GM18868 (cell line): ENCODE measurements around the gene TTC9.

Experiments
- ATAC-seq: cut with Tn5 transposase; IDR thresholded peaks from one replicate; pipeline ENCODE4 v1.9.1; 2021; ENCODE audit warnings: mild to moderate bottlenecking, moderate library complexity; ENCODE audit not compliant: unreplicated experiment

The TTC9 gene

DNA sequence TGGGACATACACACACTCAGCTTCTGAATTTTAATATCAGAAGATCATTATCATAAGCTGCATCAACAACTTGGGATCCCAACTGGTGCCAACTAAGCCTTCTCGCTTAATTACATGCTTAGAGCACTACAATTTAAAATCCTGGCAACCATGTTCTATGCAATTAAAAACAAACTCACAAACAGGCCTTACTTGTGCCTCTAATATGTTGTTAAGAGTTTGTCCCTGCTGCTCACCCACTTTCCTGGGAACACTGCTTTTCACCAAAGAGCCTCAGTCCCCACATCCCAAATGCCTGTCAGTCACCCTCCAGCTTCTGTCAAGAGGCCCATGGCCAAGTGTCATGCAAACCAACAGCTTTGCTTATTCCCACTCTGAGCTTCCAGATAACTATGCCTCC lies 69.7 kb downstream of the TTC9 start:
- no peak for ATAC-seq

DNA sequence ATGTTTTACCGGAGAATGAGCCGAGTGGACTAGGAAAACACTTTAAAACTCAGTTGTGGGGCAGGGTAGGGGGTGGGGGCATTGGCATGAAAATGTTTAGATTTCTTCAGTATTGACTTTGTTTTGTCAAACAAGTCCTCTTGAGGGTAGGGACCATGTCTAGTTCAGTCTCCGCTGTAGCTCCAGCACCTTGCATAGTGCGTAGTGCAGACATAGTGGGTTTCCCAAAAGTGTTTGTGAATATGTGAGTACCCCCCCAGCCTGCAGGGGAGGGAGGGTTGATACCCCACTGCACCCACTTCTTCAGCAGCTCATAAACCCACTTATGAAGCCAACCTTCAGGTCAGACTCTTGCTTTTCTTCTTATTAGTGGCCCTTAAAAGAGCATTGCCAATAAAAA lies 71.4 kb downstream of the TTC9 start:
- ATAC-seq, result no peak

DNA sequence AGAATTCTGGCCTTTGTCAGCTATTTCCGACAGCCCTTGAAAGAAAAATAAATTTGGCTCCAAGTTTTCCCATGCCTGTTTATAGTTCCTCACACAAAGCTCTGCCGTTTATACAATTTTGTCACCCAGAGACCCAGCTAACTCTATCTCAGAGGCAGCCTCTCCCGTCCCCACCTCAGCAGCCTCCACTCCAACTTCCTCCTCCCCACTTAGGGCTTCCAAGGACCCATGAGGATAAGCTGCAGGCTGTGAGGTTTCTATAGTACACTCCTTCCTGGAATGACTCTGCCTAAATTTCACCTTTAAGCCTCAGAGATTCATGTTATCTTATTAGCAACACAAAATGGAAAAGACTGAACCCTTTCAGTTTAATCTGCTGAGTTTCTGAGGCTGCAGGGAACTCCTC lies 71.8 kb downstream of the TTC9 start:
- no peak for ATAC-seq

DNA sequence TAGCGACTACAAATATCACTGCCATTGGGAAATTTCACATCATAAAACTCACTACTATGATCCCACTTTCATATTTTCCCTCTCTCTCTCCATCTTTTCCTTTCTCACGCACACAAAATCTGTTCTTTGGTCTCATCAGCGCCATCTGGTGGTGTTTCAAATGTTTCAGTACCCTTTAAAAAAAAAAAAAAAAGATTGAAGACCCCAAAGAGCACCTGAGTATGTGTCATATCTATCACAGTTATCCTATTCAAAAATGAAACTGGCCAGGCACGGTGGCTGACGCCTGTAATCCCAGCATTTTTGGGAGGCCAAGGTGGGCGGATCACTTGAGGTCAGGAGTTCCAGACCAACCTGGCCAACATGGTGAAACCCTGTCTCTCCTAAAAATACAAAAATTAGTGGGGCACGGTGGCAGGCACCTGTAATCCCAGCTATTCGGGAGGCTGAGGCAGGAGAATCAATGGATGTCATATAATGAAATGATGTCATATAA lies 72.4 kb downstream of the TTC9 start:
- ATAC-seq, result no peak

DNA sequence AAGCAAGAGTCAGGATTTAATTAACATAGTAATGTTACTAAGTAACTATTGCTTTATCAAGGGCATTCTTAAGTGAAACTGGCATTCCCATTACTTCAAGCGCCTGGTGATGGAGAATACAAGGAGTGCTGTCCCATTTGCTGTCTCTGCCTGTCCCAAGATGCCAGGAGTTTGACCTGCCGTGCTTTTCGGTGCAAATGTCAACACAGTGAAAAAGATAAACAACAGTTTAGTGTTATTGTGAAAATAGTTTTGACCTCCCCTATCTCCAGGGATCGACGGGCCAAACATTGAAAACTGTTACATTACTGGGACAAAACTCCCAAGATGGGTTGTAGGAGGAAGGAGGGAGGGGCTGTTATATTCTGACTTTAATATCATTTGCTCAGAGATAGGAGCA lies 74.8 kb downstream of the TTC9 start:
- no peak for ATAC-seq

DNA sequence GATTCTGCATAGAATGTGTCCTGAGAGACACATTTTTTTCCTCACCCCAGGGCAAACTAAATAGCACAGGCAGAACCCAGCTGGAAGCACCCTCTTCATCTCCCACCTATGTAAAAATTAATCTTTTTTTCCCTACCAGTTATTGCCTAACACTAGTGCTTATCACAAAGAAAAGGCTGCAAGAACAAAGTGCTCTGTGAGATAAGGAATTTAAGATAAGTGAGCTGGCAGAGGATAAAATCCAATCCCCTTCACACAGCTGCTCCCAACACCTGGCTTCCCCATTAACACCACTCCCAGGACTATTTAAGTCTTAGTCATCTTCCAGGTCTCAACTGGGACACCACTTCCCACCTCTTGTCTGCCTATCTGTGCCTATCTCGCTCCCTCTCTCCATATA lies 75.2 kb downstream of the TTC9 start:
- ATAC-seq, result no peak

DNA sequence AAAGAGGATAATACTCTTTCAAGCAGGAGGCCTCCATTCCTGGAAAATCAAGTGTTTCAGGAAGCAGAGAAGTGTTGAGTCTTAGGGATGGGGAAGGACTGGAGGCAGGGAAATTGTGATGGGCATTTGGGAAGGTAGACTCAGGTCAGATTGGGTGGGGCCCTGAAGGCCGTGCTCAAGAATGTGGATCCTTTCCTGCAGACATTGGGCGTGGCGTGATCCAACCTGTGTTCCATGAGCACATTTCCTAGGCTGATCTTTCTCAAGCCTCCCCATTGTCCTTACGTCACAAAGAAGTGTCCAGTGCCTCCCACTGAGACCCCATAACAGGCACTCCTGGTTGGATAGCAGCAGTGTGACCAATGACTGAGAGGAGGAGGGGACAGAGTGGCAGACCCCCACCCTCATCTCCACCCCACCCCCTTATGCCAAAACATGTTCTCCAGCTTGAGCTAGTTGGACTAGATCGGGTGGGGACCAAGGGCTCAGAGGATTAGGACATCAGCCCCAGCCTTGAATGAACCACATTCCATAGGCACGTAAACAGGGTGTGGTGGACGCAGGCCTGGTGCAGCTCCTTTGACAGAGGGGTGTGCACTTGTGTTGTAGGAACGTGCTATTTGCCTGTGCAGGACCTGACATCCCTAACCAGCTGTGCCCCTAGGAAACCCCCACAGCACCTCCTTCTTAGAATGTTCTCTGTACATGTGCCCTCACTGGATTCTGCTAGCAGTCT lies 76.8 kb downstream of the TTC9 start:
- ATAC-seq, result no peak

DNA sequence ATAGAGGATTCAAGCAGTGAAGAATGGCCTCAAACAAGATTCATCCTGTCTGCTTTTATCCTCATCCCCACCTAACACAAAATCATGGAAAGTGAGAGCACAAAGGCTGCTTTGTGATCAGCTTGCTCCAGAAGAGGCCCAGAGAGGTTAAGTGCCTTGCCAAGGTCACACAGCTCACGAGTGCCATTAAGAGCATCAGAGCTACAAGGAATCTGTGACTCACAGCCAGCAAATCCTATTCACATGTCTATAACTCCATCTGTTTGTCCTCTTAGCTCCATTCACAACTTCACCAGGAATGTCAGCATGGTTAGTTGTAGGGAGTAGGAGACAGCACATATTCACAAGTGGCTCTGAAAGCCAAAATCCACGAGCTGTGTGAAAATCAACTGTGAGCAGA lies 79.8 kb downstream of the TTC9 start:
- ATAC-seq, result no peak

DNA sequence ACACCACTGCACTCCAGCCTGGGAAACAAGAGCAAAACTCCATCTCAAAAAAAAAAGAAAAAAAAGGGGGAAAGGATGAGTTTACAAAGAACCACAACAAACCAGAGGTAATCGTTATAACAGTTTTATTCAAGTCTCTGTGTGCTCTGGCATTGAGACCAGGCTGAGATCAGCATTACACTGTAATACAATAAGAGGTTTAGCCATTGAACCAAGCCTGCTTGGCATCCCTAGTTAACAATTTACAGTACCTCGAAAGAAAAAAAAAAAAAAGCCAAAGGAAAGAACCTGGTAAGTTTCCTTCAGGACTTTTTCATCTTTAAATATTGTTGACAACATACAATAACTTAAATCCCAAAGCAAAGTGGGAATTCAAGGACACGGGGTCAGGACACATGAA lies 80.7 kb downstream of the TTC9 start:
- no peak for ATAC-seq

DNA sequence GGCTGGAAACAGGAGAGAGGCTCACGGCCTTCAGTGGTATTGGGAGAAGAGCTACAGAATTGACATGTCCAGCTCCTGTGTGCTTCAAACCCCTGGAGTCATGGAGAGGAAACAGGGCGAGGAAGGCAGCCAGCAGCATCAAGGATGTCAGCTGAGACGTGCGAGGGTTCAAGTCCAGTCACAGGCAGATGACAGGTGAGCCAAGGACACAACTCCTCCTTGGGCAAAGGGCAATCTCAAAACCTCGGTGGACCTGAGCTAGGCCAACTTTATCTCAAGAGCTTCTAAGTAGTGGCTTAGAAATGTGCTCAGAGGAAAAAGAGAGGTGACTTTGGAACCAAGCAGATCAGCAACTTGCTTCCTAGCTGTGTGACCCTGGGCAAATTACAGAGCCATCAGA lies 81.6 kb downstream of the TTC9 start:
- no peak for ATAC-seq

DNA sequence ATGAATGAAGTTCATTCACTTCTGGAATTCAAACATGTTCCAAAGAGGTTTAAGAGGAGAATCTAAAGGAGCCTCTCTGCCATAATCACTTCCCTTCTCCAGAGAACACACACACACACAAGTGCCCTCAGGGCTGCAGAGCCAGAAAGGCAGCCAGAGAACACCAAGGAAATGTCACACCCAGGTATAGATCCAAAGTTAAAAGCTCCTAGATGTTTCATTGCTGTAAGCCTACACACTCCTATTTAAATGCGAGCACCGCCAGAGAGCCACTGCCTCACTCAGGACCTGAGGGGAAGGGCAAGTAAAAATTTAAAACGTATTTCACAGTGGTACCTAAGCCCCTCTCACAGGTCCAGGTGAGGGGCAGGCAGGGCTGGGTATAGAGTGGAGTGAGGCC lies 82.4 kb downstream of the TTC9 start:
- no peak for ATAC-seq

DNA sequence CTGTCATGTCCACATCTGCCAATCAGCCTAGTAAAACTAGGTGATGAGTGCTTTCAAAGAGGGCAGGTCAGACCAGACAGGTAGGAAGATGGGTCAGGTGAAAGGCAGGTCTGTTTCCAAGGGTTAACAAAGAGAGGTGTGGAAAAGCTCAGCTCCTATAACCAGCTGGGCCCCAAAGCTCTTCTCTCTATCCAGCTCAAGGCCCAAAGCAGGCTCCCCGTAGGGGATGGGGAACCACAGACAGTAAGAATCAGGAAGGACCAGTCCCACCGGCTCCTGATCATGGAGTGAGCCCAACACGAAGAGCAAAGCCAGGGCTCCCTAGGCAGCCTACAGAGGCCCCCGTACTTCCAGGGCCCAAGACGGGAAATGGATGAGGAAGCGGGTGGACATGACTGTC lies 83.2 kb downstream of the TTC9 start:
- no peak for ATAC-seq
